Naive thymus-derived CD4-positive, alpha-beta T cell (primary cell): ENCODE measurements around the gene OR51I2. TPM values are rescaled to one million over a fixed set of nuclear protein-coding genes. Genes with fewer than 3 reads are reported as not detected.

Source experiments
- ATAC-seq: fragments of 150-1000 bp; cut with Tn5 transposase; 2 replicates; pipeline ENCODE4 v1.10.0; 2021; ENCODE audit warnings: mild to moderate bottlenecking, moderate library complexity
- CTCF ChIA-PET: fragments of 350-600 bp; sonication (Branson Sonifier 250); formaldehyde crosslinking; loops from one replicate; lab custom pipeline; 2021; ENCODE audit warnings: antibody characterized with exemption; lab: Charles Lee
- POLR2A ChIA-PET: fragments of 350-600 bp; sonication (Branson Sonifier 250); formaldehyde crosslinking; loops from one replicate; lab custom pipeline; 2021; ENCODE audit warnings: antibody characterized with exemption, inconsistent platforms; lab: Charles Lee
- DNase-seq, 9 donors: peaks; one replicate each; pipeline versions ENCODE4 v3.0.0 to v3.0.0-alpha.2; 2020 to 2022; ENCODE audit warnings: mixed read lengths in 1 of 9
- H3K27ac ChIP-seq: one replicate; pipeline ENCODE4 v1.7.0; 2013; ENCODE audit warnings: mild to moderate bottlenecking, low read depth, low read length, moderate library complexity
- H3K27me3 ChIP-seq, 2 donors: one replicate each; pipeline ENCODE4 v1.7.0; 2013; ENCODE audit warnings: low read length in 2 of 2, mild to moderate bottlenecking in 2 of 2, moderate library complexity in 2 of 2; ENCODE audit not compliant: control insufficient read depth in 2 of 2, insufficient read depth in 2 of 2
- H3K36me3 ChIP-seq, 3 experiments: 1 replicate in 2 of 3; 2 replicates in 1 of 3; pipeline ENCODE4 v1.7.0; 2013; ENCODE audit warnings: low read length in 3 of 3, mild to moderate bottlenecking in 3 of 3, moderate library complexity in 1 of 3; ENCODE audit not compliant: insufficient read depth in 3 of 3, control insufficient read depth in 2 of 3
- H3K4me1 ChIP-seq, 2 donors: one replicate each; pipeline ENCODE4 v1.7.0; 2013; ENCODE audit warnings: low read length in 2 of 2, mild to moderate bottlenecking in 2 of 2, moderate library complexity in 1 of 2; ENCODE audit not compliant: control insufficient read depth in 2 of 2, insufficient read depth in 2 of 2
- H3K4me3 ChIP-seq: 2 replicates; pipeline ENCODE4 v1.7.0; 2013; ENCODE audit warnings: mild to moderate bottlenecking, low read length
- H3K9me3 ChIP-seq, 3 experiments: 1 replicate in 2 of 3; 2 replicates in 1 of 3; pipeline ENCODE4 v1.7.0; 2013; ENCODE audit warnings: low read length in 3 of 3; ENCODE audit not compliant: control insufficient read depth in 2 of 3
- H3K27ac Mint-ChIP-seq, 9 donors: one replicate each; pipeline ENCODE4 v1.8.0; 2020 to 2022; ENCODE audit warnings: mixed read lengths in 9 of 9, mild to moderate bottlenecking in 8 of 9, moderate library complexity in 5 of 9, inconsistent platforms in 2 of 9
- H3K27me3 Mint-ChIP-seq, 5 donors: one replicate each; pipeline ENCODE4 v1.8.0; 2021 to 2022; ENCODE audit warnings: mixed read lengths in 5 of 5, mild to moderate bottlenecking in 1 of 5
- H3K36me3 Mint-ChIP-seq, 5 donors: one replicate each; pipeline ENCODE4 v1.8.0; 2020 to 2022; ENCODE audit warnings: mixed read lengths in 5 of 5, mild to moderate bottlenecking in 3 of 5, inconsistent platforms in 1 of 5
- H3K4me1 Mint-ChIP-seq, 7 donors: one replicate each; pipeline ENCODE4 v1.8.0; 2020 to 2022; ENCODE audit warnings: mixed read lengths in 7 of 7, mild to moderate bottlenecking in 3 of 7, inconsistent platforms in 1 of 7
- H3K4me3 Mint-ChIP-seq, 10 donors: one replicate each; pipeline ENCODE4 v1.8.0; 2020 to 2022; ENCODE audit warnings: mild to moderate bottlenecking in 10 of 10, mixed read lengths in 10 of 10, moderate library complexity in 6 of 10, inconsistent platforms in 2 of 10
- H3K9me3 Mint-ChIP-seq, 11 donors: one replicate each; pipeline ENCODE4 v1.8.0; 2020 to 2022; ENCODE audit warnings: mixed read lengths in 11 of 11, mild to moderate bottlenecking in 4 of 11, inconsistent platforms in 1 of 11, moderate library complexity in 1 of 11
- intact Hi-C, 2 donors: fragments of 100-400 bp; cut with micrococcal nuclease; formaldehyde crosslinking; loops; one replicate each; pipeline ENCODE4 v1.15.1; 2023
- polyA plus RNA-seq, 2 donors: library from polyadenylated mRNA; unstranded; fragments of 300-500 nt; fragmentation: Illumina TruSeq; gene quantifications; one replicate each; pipeline ENCODE4 v1.2.3, GENCODE V29; 2021
- total RNA-seq, 6 experiments: library from RNA in 5 of 6; stranded (reverse) in 5 of 6; gene quantifications; 1 replicate in 5 of 6; 2 replicates in 1 of 6; pipeline ENCODE4 v1.2.3 and lab custom pipeline; 2021 to 2026

OR51I2 gene, protein sequence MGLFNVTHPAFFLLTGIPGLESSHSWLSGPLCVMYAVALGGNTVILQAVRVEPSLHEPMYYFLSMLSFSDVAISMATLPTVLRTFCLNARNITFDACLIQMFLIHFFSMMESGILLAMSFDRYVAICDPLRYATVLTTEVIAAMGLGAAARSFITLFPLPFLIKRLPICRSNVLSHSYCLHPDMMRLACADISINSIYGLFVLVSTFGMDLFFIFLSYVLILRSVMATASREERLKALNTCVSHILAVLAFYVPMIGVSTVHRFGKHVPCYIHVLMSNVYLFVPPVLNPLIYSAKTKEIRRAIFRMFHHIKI
- total RNA-seq (not detected), polyA plus RNA-seq (not detected), total RNA-seq (lab: John Stamatoyannopoulos, UW) (not detected)

DNA sequence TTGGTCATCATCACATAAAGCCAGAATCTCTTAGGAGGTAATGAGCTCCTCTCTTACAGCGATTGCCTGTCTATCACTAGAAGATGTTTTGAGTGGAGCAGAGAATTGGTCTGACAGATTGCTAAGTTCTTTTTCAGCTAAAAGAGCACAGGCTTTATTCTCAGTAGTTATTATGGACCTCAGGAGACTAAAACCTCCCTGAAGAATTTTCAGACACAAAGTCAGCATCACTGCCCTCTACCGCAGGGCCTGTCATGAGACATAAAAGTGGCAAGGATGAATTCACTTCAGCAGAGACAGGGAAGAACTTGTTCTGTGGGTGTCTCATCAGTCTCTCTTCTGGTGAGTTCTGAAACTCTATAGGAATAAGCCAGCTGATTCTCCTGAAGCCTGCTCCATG is at the start of gene OR51I2:
OR51I2 (plus strand) TSS at position 301 of the 400 bp plus-strand sequence. CDS start 4,166 bp downstream, outside the sequence.
- Histone ChIP-seq H3K36me3 (no peaks in the 10 kb centered on the region), H3K9me3 (no peaks in the 10 kb centered on the region), H3K4me1 (no peaks in the 10 kb centered on the region), H3K27ac (no peak within 1 kb of the TSS), H3K4me3 (no peak within 1 kb of the TSS), H3K27me3 (no peaks in the 10 kb centered on the region)
- H3K27ac Mint-ChIP-seq, result peak within 1 kb of the TSS in 1 of 9 donors; percentile 19
- H3K36me3 Mint-ChIP-seq, result no peaks in the 10 kb centered on the region
- ChIA-PET POLR2A (no interaction called here), CTCF (no interaction called here)
- no peaks in the 10 kb centered on the region for H3K4me1 Mint-ChIP-seq
- DNase-seq (no peak), ATAC-seq (no peak)
- no peak within 1 kb of the TSS for H3K4me3 Mint-ChIP-seq
- H3K27me3 Mint-ChIP-seq, result peaks cover 0 to 26% (median 20%) of the 10 kb centered on the region in 5 donors
- H3K9me3 Mint-ChIP-seq, result no peaks in the 10 kb centered on the region
- intact Hi-C loops, result no loop called here

GRCh38 chr11:5405173-5405572 is 44.0 kb upstream of the OR51I2 start:
- H3K9me3 Mint-ChIP-seq, result peaks cover 0 to 9% (median 1%) of the 10 kb centered on the region in 11 donors
- DNase-seq (no peak), ATAC-seq (no peak)
- ChIA-PET CTCF (no interaction called here), POLR2A (no interaction called here)
- peaks cover 0 to 1% (median 0%) of the 10 kb centered on the region in 7 donors for H3K4me1 Mint-ChIP-seq
- peaks cover 6 to 40% (median 28%) of the 10 kb centered on the region in 5 donors for H3K27me3 Mint-ChIP-seq
- Histone ChIP-seq H3K36me3 (no peaks in the 10 kb centered on the region), H3K27me3 (no peaks in the 10 kb centered on the region), H3K4me1 (no peaks in the 10 kb centered on the region), H3K9me3 (no peaks in the 10 kb centered on the region), H3K4me3 (no peak overlapping the region), H3K27ac (no peak overlapping the region)
- no peak overlapping the region for H3K4me3 Mint-ChIP-seq
- H3K27ac Mint-ChIP-seq, result no peak overlapping the region
- H3K36me3 Mint-ChIP-seq, result no peaks in the 10 kb centered on the region
- intact Hi-C loops, result no loop called here

GRCh38 chr11:5420993-5421392 is 28.1 kb upstream of the OR51I2 start:
- Histone ChIP-seq H3K27ac (no peak overlapping the region), H3K27me3 (no peaks in the 10 kb centered on the region), H3K9me3 (no peaks in the 10 kb centered on the region), H3K36me3 (no peaks in the 10 kb centered on the region), H3K4me3 (no peak overlapping the region), H3K4me1 (no peaks in the 10 kb centered on the region)
- DNase-seq (no peak), ATAC-seq (no peak)
- Mint-ChIP-seq H3K9me3 (peaks cover 0 to 4% (median 0%) of the 10 kb centered on the region in 11 donors), H3K4me3 (no peak overlapping the region), H3K4me1 (peaks cover 0 to 2% (median 0%) of the 10 kb centered on the region in 7 donors), H3K27ac (no peak overlapping the region), H3K27me3 (peaks cover 0 to 16% (median 12%) of the 10 kb centered on the region in 5 donors), H3K36me3 (peaks cover 0 to 4% (median 0%) of the 10 kb centered on the region in 5 donors)
- CTCF ChIA-PET, result no interaction called here
- POLR2A ChIA-PET, result no interaction called here
- intact Hi-C loops, result no loop called here

GRCh38 chr11:5421811-5422210 is 27.3 kb upstream of the OR51I2 start, which contains the start of gene OR51Q1:
Gene OR51Q1 (plus strand): TSS chr11:5422111. CDS start chr11:5422201, 90 bp downstream.
- intact Hi-C loops, result no loop called here
- no peak for DNase-seq
- CTCF ChIA-PET, result no interaction called here

DNA sequence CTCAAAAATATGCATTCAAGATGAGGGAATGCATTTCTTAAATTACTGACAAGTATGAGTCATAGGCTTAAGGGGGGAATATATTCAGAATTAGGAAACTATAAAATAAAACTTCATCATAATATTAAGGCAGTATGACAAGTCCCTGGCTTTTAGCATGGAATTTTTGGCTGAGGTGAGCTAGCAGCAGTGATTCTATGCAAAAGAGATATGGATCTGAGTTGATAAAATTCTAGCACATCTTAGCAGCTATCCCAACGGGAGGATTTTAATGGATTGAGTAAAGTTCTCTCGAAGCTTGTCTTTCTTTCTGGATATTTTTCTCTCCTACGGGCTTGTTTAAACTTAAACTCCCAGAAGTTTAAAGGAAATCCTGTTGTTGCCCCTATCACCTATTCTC is 26.0 kb upstream of the OR51I2 start:
- ChIA-PET CTCF (no interaction called here), POLR2A (no interaction called here)
- H3K27me3 ChIP-seq, result no peaks in the 10 kb centered on the region
- H3K4me3 ChIP-seq, result no peak overlapping the region
- ATAC-seq (no peak), DNase-seq (no peak)
- Mint-ChIP-seq H3K4me1 (peaks cover 0 to 2% (median 0%) of the 10 kb centered on the region in 7 donors), H3K27ac (no peak overlapping the region), H3K4me3 (no peak overlapping the region), H3K9me3 (peaks cover 0 to 4% (median 0%) of the 10 kb centered on the region in 11 donors), H3K27me3 (peaks cover 0 to 18% (median 13%) of the 10 kb centered on the region in 5 donors), H3K36me3 (peaks cover 0 to 4% (median 0%) of the 10 kb centered on the region in 5 donors)
- no peaks in the 10 kb centered on the region for H3K9me3 ChIP-seq
- no peaks in the 10 kb centered on the region for H3K36me3 ChIP-seq
- no peak overlapping the region for H3K27ac ChIP-seq
- intact Hi-C loops, result no loop called here
- H3K4me1 ChIP-seq, result no peaks in the 10 kb centered on the region

More at GRCh38 chr11:5421811-5422210, 27.3 kb upstream of the OR51I2 start, which contains the start of gene OR51Q1:
- no peak within 1 kb of the TSS for H3K27ac ChIP-seq
- no peaks in the 10 kb centered on the region for H3K36me3 ChIP-seq
- H3K4me1 ChIP-seq, result no peaks in the 10 kb centered on the region
- Mint-ChIP-seq H3K4me1 (peaks cover 0 to 2% (median 0%) of the 10 kb centered on the region in 7 donors), H3K9me3 (peaks cover 0 to 4% (median 0%) of the 10 kb centered on the region in 11 donors), H3K4me3 (no peak within 1 kb of the TSS), H3K27ac (no peak within 1 kb of the TSS), H3K27me3 (peaks cover 0 to 16% (median 13%) of the 10 kb centered on the region in 5 donors), H3K36me3 (peaks cover 0 to 4% (median 0%) of the 10 kb centered on the region in 5 donors)
- H3K27me3 ChIP-seq, result no peaks in the 10 kb centered on the region
- no peak within 1 kb of the TSS for H3K4me3 ChIP-seq
- POLR2A ChIA-PET, result no interaction called here
- no peaks in the 10 kb centered on the region for H3K9me3 ChIP-seq
- no peak for ATAC-seq

- H3K36me3 ChIP-seq, result no peaks in the 10 kb centered on the region
- H3K27ac ChIP-seq, result no peak within 1 kb of the TSS
- peaks cover 2 to 42% (median 32%) of the 10 kb centered on the region in 5 donors for H3K27me3 Mint-ChIP-seq
- DNase-seq, result no peak
- no peak within 1 kb of the TSS for H3K27ac Mint-ChIP-seq
- intact Hi-C loops, result no loop called here
- no peak for ATAC-seq
- no peaks in the 10 kb centered on the region for H3K27me3 ChIP-seq
- H3K36me3 Mint-ChIP-seq, result no peaks in the 10 kb centered on the region
- ChIA-PET CTCF (no interaction called here), POLR2A (no interaction called here)
- no peak within 1 kb of the TSS for H3K4me3 ChIP-seq
- H3K9me3 ChIP-seq, result no peaks in the 10 kb centered on the region
- H3K9me3 Mint-ChIP-seq, result peaks cover 0 to 4% (median 0%) of the 10 kb centered on the region in 11 donors
- H3K4me3 Mint-ChIP-seq, result no peak within 1 kb of the TSS
- H3K4me1 Mint-ChIP-seq, result no peaks in the 10 kb centered on the region
- H3K4me1 ChIP-seq, result no peaks in the 10 kb centered on the region
Measured at GRCh38 chr11:5441414-5441813, 7.7 kb upstream of the OR51I2 start, which contains the start of gene OR51I1. Gene OR51I1 (minus strand): TSS chr11:5441514. CDS start chr11:5441514, 0 bp downstream.
